NB4 (cell line): ENCODE measurements around the gene KIF20B.
"Not testable (repeated sequence)": the region's sequence is repeated elsewhere in the genome, so short reads cannot be mapped to it uniquely, and the experiment has no call there.

Source experiments
- DNase-seq: peaks from one replicate; pipeline ENCODE4 v3.0.0; 2010; ENCODE audit warnings: low read depth
- H3K4me3 ChIP-seq: one replicate; pipeline ENCODE4 v1.5.1; 2011; ENCODE audit warnings: mild to moderate bottlenecking, low read depth, low read length, moderate library complexity
- MYC ChIP-seq: IDR thresholded peaks from 2 replicates; pipeline ENCODE4 v1.6.1; 2011; ENCODE audit warnings: low read depth, low read length
- POLR2A ChIP-seq: IDR thresholded peaks from 2 replicates; pipeline ENCODE4 v1.6.1; 2011; ENCODE audit warnings: mild to moderate bottlenecking; ENCODE audit not compliant: insufficient read length; ENCODE audit errors: extremely low read depth
- TF ChIP-seq, protein P1 (sequence below): IDR thresholded peaks from 2 replicates; pipeline ENCODE4 v1.6.1; 2011; ENCODE audit warnings: low read depth, low read length
- TF ChIP-seq, protein P2 (sequence below): IDR thresholded peaks from one replicate; pipeline ENCODE4 v1.5.1; 2012; ENCODE audit warnings: low read depth, low read length

KIF20B gene

DNA sequence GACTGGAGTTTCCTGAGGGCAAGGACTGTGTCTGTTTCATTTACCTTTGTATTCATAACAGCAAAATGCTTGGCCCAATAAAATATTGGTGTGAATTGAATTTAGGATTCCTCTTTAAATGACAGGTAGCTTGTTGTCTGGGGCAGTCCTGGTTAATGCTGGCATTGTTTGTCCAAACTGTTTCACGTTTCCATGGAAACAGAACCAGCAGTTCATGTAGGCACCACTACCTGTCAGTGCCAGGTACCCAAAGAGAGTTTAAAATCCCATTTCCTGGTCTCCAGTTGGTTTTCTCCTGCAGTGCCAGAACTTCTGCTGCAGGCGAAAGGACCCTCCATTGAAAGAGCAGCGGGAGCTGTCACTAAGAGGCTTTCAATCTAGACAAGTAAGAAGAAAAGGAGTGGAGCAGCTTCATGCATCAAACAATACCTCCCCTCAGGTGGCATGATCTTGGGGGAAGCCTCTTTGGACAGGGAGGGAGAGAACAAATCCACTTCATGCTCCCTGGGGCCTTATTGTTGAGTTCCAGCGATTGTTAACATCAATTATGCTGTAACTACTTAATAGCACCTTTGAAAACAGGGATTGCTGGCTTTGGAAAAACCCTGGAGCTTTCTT is 109.6 kb downstream of the KIF20B start:
- DNase-seq: no peak
- H3K4me3 ChIP-seq: no peak overlapping the region

GRCh38 chr10:89813546-89813945 is 112.2 kb downstream of the KIF20B start:
- no peak overlapping the region for H3K4me3 ChIP-seq
- no peak for DNase-seq
- TF ChIP-seq MYC: no peak
- TF ChIP-seq POLR2A: no peak
- TF ChIP-seq, protein P1, sequence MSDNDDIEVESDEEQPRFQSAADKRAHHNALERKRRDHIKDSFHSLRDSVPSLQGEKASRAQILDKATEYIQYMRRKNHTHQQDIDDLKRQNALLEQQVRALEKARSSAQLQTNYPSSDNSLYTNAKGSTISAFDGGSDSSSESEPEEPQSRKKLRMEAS: no peak
- TF ChIP-seq, protein P2, sequence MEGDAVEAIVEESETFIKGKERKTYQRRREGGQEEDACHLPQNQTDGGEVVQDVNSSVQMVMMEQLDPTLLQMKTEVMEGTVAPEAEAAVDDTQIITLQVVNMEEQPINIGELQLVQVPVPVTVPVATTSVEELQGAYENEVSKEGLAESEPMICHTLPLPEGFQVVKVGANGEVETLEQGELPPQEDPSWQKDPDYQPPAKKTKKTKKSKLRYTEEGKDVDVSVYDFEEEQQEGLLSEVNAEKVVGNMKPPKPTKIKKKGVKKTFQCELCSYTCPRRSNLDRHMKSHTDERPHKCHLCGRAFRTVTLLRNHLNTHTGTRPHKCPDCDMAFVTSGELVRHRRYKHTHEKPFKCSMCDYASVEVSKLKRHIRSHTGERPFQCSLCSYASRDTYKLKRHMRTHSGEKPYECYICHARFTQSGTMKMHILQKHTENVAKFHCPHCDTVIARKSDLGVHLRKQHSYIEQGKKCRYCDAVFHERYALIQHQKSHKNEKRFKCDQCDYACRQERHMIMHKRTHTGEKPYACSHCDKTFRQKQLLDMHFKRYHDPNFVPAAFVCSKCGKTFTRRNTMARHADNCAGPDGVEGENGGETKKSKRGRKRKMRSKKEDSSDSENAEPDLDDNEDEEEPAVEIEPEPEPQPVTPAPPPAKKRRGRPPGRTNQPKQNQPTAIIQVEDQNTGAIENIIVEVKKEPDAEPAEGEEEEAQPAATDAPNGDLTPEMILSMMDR: no peak

More for the DNA sequence above, 109.6 kb downstream of the KIF20B start:
- no peak for TF ChIP-seq MYC
- TF ChIP-seq, protein P1: no peak
- TF ChIP-seq, protein P2: no peak
- no peak for TF ChIP-seq POLR2A

DNA sequence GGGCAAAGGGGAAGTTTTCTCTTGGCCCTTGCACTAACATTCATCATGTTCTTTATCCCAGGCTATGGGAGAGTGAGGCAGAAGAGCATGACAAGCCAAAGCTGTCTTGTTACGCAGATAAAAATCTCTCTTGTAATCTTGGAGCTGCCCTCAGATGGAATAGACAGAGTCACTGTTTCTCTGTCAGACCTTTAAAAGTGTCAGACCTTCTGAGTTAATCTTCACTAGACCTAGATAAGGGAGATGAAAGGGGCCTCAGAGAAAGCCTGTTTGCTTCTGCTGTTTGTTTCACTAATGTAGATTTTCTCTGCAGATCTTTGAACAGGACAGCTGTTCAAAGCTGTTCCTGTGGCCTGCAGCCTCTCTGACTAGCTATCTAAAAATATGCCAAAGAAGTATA is 112.9 kb downstream of the KIF20B start:
- TF ChIP-seq POLR2A: no peak
- TF ChIP-seq, protein P2: no peak
- TF ChIP-seq, protein P1: no peak
- TF ChIP-seq MYC: no peak
- H3K4me3 ChIP-seq: no peak overlapping the region
- no peak for DNase-seq

DNA sequence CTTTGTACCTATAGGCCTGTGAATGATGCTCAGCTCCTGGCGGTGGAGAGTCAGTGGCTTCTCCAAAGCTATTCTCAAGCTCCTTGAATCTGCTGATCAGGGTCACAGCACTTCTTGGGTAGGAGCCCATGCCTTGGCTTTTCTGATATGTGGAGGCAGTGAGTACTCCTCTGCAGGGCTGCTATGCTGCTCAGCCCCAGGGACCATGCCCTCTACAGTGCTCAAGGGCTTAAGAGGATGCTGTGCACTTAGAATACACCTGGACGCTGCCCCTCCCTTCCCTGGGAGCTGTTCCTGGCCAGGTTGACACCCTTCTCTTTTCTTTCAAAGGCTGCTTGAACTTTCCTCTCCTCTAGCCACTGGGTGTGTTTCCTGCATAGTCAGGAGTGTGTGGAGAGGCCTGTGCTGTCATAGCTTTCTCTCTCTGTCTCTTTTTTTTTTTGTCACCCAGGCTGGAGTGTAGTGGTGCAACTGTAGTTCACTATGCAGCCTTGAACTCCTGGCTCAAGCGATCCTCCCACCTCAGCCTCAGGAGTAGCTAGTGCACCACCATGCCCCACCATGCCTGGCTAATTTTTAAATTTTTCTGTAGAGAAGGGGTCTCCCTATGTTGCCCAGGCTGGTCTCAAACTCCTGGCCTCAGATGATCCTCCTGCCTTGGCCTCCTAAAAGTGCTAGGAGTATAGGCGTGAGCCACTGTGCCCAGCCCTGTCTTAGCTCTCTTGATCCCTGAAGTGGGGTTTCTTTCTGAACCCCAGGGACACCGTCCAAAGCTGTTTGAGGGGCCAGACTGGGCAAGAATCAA is 113.9 kb downstream of the KIF20B start:
- no peak overlapping the region for H3K4me3 ChIP-seq
- no peak for TF ChIP-seq MYC
- DNase-seq: no peak

- H3K4me3 ChIP-seq, DNase-seq: not testable (repeated sequence)
Observed at GRCh38 chr10:89819008-89819407, 117.6 kb downstream of the KIF20B start.
